Natural killer cell treated with Interleukin-12 subunit alpha and Interleukin-12 subunit beta and Interleukin-15 and Interleukin-18, amount 100 ng/mL, for 72 hours (primary cell): Measurements from ENCODE around the gene DPAGT1. TPM values are rescaled to one million over a fixed set of nuclear protein-coding genes. Genes with fewer than 3 reads are reported as not detected.
"Not testable (repeated sequence)": the region's sequence is repeated elsewhere in the genome, so short reads cannot be mapped to it uniquely, and the experiment has no call there.

Source experiments
- ATAC-seq, 2 donors: fragments of 150-1000 bp; cut with Tn5 transposase in 1 of 2; sonication (Bioruptor Pico), chemical (Tn5 transposase) in 1 of 2; 2 replicates each; pipeline ENCODE4 v1.10.0; 2021
- DNase-seq: peaks from one replicate; pipeline ENCODE4 v3.0.0; 2022; ENCODE audit warnings: low spot score
- H3K27ac Mint-ChIP-seq, 2 donors: 1 replicate in 1 of 2; 2 replicates in 1 of 2; pipeline ENCODE4 v1.8.0; 2022; ENCODE audit warnings: mixed read lengths in 2 of 2, mild to moderate bottlenecking in 1 of 2, moderate library complexity in 1 of 2
- H3K27me3 Mint-ChIP-seq, 2 donors: 1 replicate in 1 of 2; 2 replicates in 1 of 2; pipeline ENCODE4 v1.8.0; 2022; ENCODE audit warnings: mixed read lengths in 2 of 2
- H3K36me3 Mint-ChIP-seq: one replicate; pipeline ENCODE4 v1.8.0; 2022; ENCODE audit warnings: mixed read lengths
- H3K4me1 Mint-ChIP-seq, 2 donors: 1 replicate in 1 of 2; 2 replicates in 1 of 2; pipeline ENCODE4 v1.8.0; 2022; ENCODE audit warnings: low read depth in 2 of 2, mixed read lengths in 2 of 2, mild to moderate bottlenecking in 1 of 2
- H3K4me3 Mint-ChIP-seq: one replicate; pipeline ENCODE4 v1.8.0; 2022; ENCODE audit warnings: mixed read lengths
- H3K9me3 Mint-ChIP-seq: 2 replicates; pipeline ENCODE4 v1.8.0; 2022; ENCODE audit warnings: mixed read lengths
- total RNA-seq, 2 donors: library from RNA; stranded (reverse); gene quantifications; one replicate each; pipeline ENCODE4 v1.2.3, GENCODE V29; 2022

Gene DPAGT1
- total RNA-seq, 2 donors from 2014 or later: 51.9 to 96.2 TPM

DNA sequence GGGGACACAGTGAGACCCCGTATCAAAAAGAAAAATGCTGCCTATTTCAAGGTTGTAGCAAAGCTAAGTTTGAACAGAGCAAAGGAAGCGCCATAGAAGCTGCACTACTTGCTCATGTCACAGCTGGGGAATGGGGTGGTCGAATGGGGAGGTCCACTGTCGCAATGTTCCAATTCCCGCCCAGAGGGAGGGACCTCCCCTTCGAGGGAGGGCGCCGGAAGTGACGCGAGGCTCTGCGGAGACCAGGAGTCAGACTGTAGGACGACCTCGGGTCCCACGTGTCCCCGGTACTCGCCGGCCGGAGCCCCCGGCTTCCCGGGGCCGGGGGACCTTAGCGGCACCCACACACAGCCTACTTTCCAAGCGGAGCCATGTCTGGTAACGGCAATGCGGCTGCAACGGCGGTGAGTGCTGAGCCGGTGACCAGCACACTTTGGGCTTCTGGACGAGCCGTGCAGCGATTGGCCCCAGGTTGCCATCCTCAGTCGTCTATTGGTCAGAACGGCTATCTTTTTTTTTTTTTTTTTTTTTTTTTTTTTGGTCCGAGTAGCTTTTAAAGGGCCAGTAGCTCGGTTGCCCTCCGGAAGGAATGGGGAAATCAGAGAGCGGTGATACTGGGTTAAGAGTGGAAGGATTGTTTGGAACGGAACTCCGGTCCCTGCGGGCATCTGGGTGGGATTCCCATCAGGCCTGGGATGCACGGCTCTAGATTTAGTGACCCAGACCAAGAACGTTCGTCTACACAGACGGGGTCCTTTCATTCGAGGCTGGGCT lies 16.8 kb downstream of the DPAGT1 start, which contains the start of gene HMBS:
HMBS (plus strand) TSS at position 219 of the 774 bp plus-strand sequence; CDS start at position 372, 153 bp downstream.
- Mint-ChIP-seq H3K27me3 (no peaks in the 10 kb centered on the region), H3K4me3 (peak within 1 kb of the TSS; percentile 93), H3K4me1 (peaks cover 14 to 24% of the 10 kb centered on the region in 2 donors), H3K9me3 (no peaks in the 10 kb centered on the region), H3K27ac (peak within 1 kb of the TSS; percentile 87 to 94), H3K36me3 (peaks cover 7% of the 10 kb centered on the region)
- peak; percentile 94 for DNase-seq
- peak; percentile 96 to 97 for ATAC-seq

DNA sequence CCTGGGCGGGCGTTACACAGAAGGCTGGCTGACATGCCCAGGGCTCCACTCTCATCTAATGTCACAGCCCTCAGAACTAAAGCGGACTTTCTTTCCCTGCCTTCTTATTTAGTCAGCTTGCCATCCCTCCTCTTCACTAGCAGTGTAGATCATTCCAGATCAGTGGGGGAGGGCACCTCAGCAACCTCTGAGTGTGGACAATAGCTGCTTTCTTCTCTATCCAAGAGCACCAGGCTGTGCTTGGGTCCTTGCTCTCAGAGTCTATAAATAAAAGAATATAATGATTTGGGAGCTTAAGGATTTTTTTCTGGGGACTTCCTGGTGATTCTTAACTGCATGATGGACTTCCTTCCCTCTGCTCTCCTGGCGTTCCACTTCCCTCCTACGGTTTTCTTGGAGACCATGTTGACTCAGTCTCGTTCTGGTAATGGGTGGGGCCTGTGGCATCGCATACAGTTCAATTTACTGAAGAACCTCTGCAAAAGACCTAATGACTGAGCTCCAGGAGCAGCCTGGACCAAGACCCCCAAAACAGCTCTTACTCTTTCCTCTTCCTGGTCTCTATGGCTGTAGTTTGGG lies 19.9 kb downstream of the DPAGT1 start:
- Mint-ChIP-seq H3K36me3 (peaks cover 12% of the 10 kb centered on the region), H3K4me3 (no peak overlapping the region), H3K27ac (no peak overlapping the region), H3K27me3 (no peaks in the 10 kb centered on the region), H3K9me3 (no peaks in the 10 kb centered on the region), H3K4me1 (peaks cover 14 to 18% of the 10 kb centered on the region in 2 donors)
- DNase-seq (no peak), ATAC-seq (no peak)

DNA sequence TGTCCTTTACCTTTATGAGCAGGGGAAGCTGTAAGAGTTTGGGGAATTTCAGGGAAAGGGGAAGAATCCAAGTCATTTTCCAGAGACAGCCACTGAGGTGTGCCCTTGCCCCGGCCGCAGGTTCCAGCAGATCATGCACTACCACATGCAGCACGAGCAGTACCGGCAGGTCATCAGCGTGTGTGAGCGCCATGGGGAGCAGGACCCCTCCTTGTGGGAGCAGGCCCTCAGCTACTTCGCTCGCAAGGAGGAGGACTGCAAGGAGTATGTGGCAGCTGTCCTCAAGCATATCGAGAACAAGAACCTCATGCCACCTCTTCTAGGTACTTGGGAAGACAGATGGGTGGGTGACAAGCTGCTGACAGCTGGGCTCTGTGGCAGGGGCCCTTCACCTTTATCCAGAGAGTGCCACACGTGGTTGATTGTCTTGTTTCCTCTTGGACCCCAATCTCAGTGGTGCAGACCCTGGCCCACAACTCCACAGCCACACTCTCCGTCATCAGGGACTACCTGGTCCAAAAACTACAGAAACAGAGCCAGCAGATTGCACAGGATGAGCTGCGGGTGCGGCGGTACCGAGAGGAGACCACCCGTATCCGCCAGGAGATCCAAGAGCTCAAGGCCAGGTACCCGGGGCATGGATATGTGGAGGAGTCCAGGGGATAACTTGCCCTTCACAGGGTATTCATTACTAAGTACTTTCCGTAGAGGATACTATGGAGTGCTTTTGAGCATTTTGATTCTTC lies 22.8 kb downstream of the DPAGT1 start:
- DNase-seq: no peak
- H3K27ac Mint-ChIP-seq: no peak overlapping the region
- no peaks in the 10 kb centered on the region for H3K27me3 Mint-ChIP-seq
- H3K9me3 Mint-ChIP-seq: no peaks in the 10 kb centered on the region
- H3K4me1 Mint-ChIP-seq: no peaks in the 10 kb centered on the region
- peaks cover 12% of the 10 kb centered on the region for H3K36me3 Mint-ChIP-seq
- H3K4me3 Mint-ChIP-seq: no peak overlapping the region
- peak in 1 of 2 donors; percentile 27 for ATAC-seq

DNA sequence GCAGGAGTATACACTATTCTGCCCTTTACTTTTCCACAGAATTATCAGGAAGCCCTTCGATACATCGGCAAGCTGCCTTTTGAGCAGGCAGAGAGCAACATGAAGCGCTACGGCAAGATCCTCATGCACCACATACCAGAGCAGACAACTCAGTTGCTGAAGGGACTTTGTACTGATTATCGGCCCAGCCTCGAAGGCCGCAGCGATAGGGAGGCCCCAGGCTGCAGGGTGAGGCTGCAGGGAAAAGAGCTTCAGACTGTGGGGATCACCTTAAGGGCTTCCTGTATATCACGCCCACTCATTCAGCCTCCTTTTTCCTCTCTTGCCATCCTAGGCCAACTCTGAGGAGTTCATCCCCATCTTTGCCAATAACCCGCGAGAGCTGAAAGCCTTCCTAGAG lies 23.8 kb downstream of the DPAGT1 start:
- no peaks in the 10 kb centered on the region for H3K27me3 Mint-ChIP-seq
- DNase-seq: no peak

DNA sequence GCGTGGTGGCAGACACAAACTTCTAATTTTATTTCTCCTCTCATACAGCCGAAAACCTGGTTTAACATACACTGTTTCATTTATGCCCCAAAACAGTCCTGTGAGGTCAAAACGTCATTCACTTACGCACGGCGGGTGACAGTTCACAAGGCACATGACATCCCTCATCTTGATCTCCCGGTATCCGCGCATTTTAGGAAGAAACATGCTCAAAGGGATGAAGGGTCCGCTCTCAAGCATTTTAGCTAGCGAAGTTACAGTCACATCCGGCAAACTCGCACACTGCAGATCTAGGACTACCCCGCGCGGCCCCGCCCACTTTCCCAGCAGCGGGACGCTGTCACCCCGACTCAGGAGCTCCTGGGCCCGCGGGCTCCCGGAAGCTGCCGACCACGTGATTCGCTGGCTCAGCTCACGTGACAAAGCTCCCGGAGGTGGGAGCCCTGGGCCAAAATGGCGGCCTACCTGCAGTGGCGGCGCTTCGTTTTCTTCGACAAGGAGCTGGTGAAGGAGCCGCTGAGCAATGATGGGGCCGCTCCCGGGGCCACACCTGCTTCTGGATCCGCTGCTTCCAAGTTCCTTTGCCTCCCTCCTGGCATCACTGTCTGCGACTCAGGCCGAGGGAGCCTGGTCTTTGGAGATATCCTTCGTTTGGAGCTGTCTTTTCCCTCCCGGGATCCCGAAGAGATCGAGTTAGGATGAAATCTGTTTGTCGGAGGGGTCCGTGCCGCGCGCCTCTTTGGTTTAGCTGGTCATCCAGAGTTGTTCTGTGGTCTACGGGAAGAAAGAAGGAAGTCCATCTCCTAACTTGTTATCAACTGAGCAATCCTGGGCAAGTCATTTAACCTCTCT lies 34.1 kb downstream of the DPAGT1 start, which contains the start of gene VPS11:
VPS11 (plus strand) TSS at position 448 of the 852 bp plus-strand sequence; CDS start at position 454, 6 bp downstream.
- H3K36me3 Mint-ChIP-seq: peaks cover 6% of the 10 kb centered on the region
- peak within 1 kb of the TSS; percentile 96 to 99 for H3K27ac Mint-ChIP-seq
- no peaks in the 10 kb centered on the region for H3K9me3 Mint-ChIP-seq
- H3K27me3 Mint-ChIP-seq: no peaks in the 10 kb centered on the region
- DNase-seq (peak; percentile 99), ATAC-seq (peak; percentile 100)
- peaks cover 24 to 39% of the 10 kb centered on the region in 2 donors for H3K4me1 Mint-ChIP-seq
- peak within 1 kb of the TSS; percentile 97 for H3K4me3 Mint-ChIP-seq

More for the DNA sequence above, 23.8 kb downstream of the DPAGT1 start:
- Mint-ChIP-seq H3K27ac (no peak overlapping the region), H3K36me3 (peaks cover 14% of the 10 kb centered on the region), H3K9me3 (no peaks in the 10 kb centered on the region), H3K4me1 (no peaks in the 10 kb centered on the region), H3K4me3 (no peak overlapping the region)
- no peak for ATAC-seq

DNA sequence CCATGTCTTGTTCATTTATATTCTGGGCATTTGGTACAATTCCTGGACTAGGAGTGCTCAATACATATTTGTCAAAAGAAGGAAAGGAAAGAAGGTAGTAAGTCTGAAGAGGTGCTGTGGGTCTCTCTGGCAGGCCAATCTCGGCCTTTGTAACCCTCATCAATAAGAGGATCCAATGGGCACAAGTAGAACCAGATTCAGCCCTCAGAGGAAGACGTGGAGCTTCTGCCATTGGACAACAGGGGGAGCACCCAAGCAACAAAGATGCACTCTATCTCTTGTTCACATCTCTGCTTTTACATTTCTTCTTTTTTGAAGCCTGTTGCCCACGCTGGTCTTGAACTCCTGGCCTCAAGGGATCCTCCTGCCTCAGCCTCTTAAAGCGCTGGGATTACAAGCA lies 36.3 kb downstream of the DPAGT1 start:
- Mint-ChIP-seq H3K9me3 (no peaks in the 10 kb centered on the region), H3K27ac (peak overlapping the region; percentile 54 to 96), H3K27me3 (no peaks in the 10 kb centered on the region), H3K36me3 (peaks cover 4% of the 10 kb centered on the region), H3K4me1 (peaks cover 24 to 39% of the 10 kb centered on the region in 2 donors), H3K4me3 (peak overlapping the region; percentile 28)
- DNase-seq (no peak), ATAC-seq (no peak)

DNA sequence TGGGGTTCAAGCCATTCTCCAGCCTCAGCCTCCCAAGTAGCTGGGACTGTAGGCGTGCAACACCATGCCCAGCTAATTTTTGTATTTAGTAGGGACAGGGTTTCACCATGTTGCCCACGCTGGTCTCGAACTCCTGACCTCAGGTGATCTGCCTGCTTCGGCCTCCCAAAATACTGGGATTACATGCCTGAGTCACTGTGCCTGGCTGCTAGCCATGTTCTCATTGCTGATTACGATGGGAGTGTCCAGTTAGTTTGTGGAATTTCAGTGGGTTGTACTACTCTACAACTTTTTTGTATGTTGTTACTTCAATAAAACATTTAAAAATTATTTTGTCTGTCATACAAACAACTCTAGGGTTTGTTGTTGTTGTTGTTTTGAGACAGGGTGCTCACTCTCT lies 38.9 kb downstream of the DPAGT1 start:
- no peaks in the 10 kb centered on the region for H3K36me3 Mint-ChIP-seq
- no peak for DNase-seq
- H3K27ac Mint-ChIP-seq: no peak overlapping the region
- ATAC-seq: no peak
- H3K4me3 Mint-ChIP-seq: no peak overlapping the region
- peaks cover 23 to 35% of the 10 kb centered on the region in 2 donors for H3K4me1 Mint-ChIP-seq
- no peaks in the 10 kb centered on the region for H3K9me3 Mint-ChIP-seq
- no peaks in the 10 kb centered on the region for H3K27me3 Mint-ChIP-seq

DNA sequence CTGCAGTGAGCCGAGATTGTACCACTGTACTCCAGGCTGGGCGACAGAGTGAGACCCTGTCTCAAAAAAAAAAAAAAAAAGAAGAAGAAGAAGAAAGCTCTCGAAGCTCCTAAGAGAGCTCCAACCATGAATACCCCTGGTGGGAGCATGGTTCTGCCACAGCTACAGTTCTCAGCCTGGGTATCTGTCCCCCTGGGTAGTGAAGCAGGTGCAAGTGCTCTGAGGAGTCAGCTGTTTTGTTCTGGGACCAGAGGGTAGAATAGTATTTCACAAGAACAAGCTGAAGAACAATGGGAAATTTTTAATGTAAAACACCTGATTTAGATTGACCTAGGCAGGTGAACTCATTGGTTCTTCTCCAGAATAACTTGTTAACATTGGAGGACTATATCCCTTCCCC lies 40.4 kb downstream of the DPAGT1 start:
- H3K4me1 Mint-ChIP-seq: peaks cover 17 to 30% of the 10 kb centered on the region in 2 donors
- no peak for DNase-seq
- H3K36me3 Mint-ChIP-seq: no peaks in the 10 kb centered on the region
- H3K9me3 Mint-ChIP-seq: no peaks in the 10 kb centered on the region
- ATAC-seq: no peak
- H3K27me3 Mint-ChIP-seq: no peaks in the 10 kb centered on the region
- no peak overlapping the region for H3K4me3 Mint-ChIP-seq
- H3K27ac Mint-ChIP-seq: no peak overlapping the region

DNA sequence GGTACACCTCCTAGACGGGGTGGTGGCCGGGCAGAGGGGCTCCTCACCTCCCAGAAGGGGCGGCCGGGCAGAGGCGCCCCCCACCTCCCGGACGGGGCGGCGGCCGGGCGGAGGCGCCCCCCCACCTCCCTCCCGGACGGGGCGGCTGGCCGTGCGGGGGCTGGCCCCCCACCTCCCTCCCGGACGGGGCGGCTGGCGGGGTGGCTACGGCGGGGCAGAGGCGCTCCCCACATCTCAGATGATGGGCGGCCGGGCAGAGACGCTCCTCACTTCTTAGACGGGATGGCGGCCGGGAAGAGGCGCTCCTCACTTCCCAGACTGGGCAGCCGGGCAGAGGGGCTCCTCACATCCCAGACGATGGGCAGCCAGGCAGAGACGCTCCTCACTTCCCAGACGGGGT lies 42.5 kb downstream of the DPAGT1 start:
- ATAC-seq, H3K36me3 Mint-ChIP-seq, DNase-seq, H3K27me3 Mint-ChIP-seq, H3K9me3 Mint-ChIP-seq, H3K4me3 Mint-ChIP-seq: not testable (repeated sequence)
- peaks cover 24 to 30% of the 10 kb centered on the region in 2 donors for H3K4me1 Mint-ChIP-seq
- H3K27ac Mint-ChIP-seq: peak overlapping the region in 1 of 2 donors; percentile 95

DNA sequence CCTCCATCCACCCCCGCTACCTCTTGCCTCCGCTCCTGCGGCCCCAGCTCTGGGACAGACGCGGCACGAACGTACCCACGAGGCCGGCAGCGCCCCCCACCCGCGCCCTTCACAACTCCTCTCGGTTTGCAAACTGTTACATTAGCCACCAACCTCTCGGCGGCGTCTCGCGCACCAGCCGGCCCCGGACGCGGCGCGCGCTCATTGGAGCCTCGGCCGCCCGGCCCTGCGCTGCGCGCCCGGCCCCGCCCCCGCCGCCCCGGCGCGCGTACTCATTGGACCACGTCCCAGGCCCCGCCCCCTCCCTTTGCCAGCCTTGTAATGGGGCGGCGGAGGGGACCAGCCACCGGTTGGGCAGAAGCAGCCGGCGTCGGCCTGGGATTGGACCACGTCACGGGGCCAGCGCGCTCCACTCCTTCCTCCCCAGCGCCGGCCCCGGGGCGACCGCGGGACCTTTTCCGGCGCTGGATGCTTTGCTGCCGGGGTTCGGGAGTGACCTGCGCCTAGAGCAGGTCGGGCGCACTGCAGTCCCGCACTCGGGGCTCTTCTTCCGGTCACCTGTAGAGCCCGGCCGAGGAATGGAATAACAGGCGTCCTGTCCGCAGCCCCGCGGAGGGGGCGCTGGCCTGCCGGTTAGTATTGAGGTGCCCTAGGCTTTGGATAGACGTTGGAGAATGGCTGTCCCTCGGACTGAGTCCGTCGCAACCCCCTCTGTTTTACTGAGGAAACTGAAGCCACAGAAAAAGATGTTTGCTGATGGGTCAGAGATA lies 44.5 kb downstream of the DPAGT1 start, which contains the start of gene HYOU1:
HYOU1 (minus strand) TSS at position 206 of the 770 bp plus-strand sequence. CDS start 1,045 bp downstream, outside the sequence.
- H3K27ac Mint-ChIP-seq: peak within 1 kb of the TSS; percentile 88 to 95
- peaks cover 35 to 41% of the 10 kb centered on the region in 2 donors for H3K4me1 Mint-ChIP-seq
- peak; percentile 97 to 98 for ATAC-seq
- peak within 1 kb of the TSS; percentile 95 for H3K4me3 Mint-ChIP-seq
- no peaks in the 10 kb centered on the region for H3K27me3 Mint-ChIP-seq
- H3K9me3 Mint-ChIP-seq: no peaks in the 10 kb centered on the region
- H3K36me3 Mint-ChIP-seq: peaks cover 22% of the 10 kb centered on the region
- DNase-seq: peak; percentile 100

DNA sequence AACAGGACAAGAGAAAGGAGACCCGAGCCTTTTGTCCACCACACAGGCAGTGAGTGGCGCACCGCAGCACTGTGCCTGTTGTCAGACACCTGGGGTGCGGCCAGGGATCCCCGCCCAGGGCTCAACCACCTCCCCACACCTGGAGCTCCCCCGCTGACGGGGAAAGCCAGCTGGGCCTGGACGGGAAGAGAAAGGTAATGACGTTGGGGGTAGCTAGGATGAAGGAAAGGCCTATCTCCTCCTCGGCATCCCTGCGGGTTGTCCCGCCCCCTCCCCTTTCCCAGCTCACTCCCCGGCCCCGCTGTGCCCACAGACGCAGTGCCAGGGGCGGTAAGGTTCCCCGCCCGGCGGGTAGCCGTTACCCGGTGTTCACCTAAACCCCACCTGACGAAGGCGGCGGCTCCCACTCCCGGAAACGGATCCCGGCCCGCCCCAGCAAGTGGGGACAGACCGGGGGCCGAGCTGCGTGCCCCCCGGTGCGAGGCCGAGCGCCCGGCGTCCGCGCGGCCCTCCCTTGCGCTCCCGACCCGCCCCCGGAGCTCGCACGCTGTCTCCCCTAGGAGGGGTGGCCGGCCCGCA lies 45.1 kb downstream of the DPAGT1 start:
- peaks cover 22% of the 10 kb centered on the region for H3K36me3 Mint-ChIP-seq
- DNase-seq (no peak), ATAC-seq (no peak)
- H3K9me3 Mint-ChIP-seq: no peaks in the 10 kb centered on the region
- no peaks in the 10 kb centered on the region for H3K27me3 Mint-ChIP-seq
- peaks cover 35 to 46% of the 10 kb centered on the region in 2 donors for H3K4me1 Mint-ChIP-seq
- H3K4me3 Mint-ChIP-seq: peak overlapping the region; percentile 95
- peak overlapping the region; percentile 88 to 95 for H3K27ac Mint-ChIP-seq

DNA sequence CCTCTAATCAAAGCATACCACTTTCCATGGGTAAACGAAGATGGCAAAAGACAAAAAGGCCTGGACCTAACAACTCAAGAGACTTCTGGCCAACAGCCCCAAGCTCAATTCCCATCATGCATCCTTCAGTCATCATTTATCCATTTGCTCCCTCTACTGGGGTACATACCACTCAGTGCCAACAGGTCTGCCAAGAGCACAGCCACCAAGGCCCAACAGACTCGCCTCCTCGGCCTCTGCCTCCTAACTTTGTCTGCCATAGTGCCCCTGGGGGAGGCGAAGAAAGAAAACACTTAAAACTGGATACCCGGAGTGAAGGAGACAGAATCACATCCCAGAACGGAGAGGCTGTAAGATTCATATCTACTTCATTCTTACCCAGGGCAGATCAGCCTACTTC lies 45.8 kb downstream of the DPAGT1 start:
- Mint-ChIP-seq H3K36me3 (peaks cover 22% of the 10 kb centered on the region), H3K27ac (peak overlapping the region; percentile 88 to 95), H3K4me3 (peak overlapping the region; percentile 95), H3K9me3 (no peaks in the 10 kb centered on the region), H3K4me1 (peaks cover 35 to 51% of the 10 kb centered on the region in 2 donors), H3K27me3 (no peaks in the 10 kb centered on the region)
- no peak for ATAC-seq
- DNase-seq: no peak
